GM12891 (cell line): ENCODE data around the gene MAST2.

Experiments
- DNase-seq: peaks from one replicate; pipeline ENCODE4 v3.0.0; 2011; ENCODE audit warnings: low spot score; ENCODE audit not compliant: insufficient read length
- FAIRE-seq: peaks from 2 replicates; lab custom pipeline; 2011; peaks lifted over from hg19 to GRCh38; lab: Jason Lieb, UNC
- PAX5 ChIP-seq: IDR thresholded peaks from 2 replicates; pipeline ENCODE4 v1.6.1; 2011; ENCODE audit warnings: low read length, moderate library complexity, mild to moderate bottlenecking; ENCODE audit not compliant: insufficient read depth, severe bottlenecking
- POLR2A ChIP-seq: IDR thresholded peaks from 2 replicates; pipeline ENCODE4 v1.6.1; 2011; ENCODE audit warnings: low read depth, low read length, control low read depth
- POLR2AphosphoS5 ChIP-seq: IDR thresholded peaks from 2 replicates; pipeline ENCODE4 v1.6.1; 2011; ENCODE audit warnings: low read depth, low read length, control low read depth
- POU2F2 ChIP-seq: IDR thresholded peaks from 2 replicates; pipeline ENCODE4 v1.6.1; 2011; ENCODE audit warnings: low read depth, mild to moderate bottlenecking, control low read depth, low read length, moderate library complexity
- SPI1 ChIP-seq: IDR thresholded peaks from 2 replicates; pipeline ENCODE4 v1.6.1; 2011; ENCODE audit warnings: low read depth, low read length, control low read depth
- TAF1 ChIP-seq: IDR thresholded peaks from 2 replicates; pipeline ENCODE4 v1.6.1; 2011; ENCODE audit warnings: low read depth, low read length, control low read depth

The MAST2 gene

GRCh38 chr1:45989249-45989648 lies 185.8 kb downstream of the MAST2 start:
- TF ChIP-seq TAF1 (no peak), POLR2AphosphoS5 (no peak), POLR2A (no peak), POU2F2 (no peak), SPI1 (no peak), PAX5 (no peak)
- FAIRE-seq (no peak), DNase-seq (no peak)

GRCh38 chr1:45994423-45994822 lies 191.0 kb downstream of the MAST2 start:
- TF ChIP-seq PAX5 (no peak), POLR2A (no peak), SPI1 (no peak), TAF1 (no peak), POLR2AphosphoS5 (no peak), POU2F2 (no peak)
- DNase-seq, result no peak
- no peak for FAIRE-seq

- FAIRE-seq (no peak), DNase-seq (no peak)
- TF ChIP-seq PAX5 (no peak), POLR2AphosphoS5 (no peak), POU2F2 (no peak), SPI1 (no peak), TAF1 (no peak), POLR2A (no peak)
Observed at GRCh38 chr1:45995298-45995697, 191.9 kb downstream of the MAST2 start.

- TF ChIP-seq SPI1 (no peak), POLR2AphosphoS5 (no peak), POLR2A (no peak), TAF1 (no peak), POU2F2 (no peak), PAX5 (no peak)
- DNase-seq (no peak), FAIRE-seq (no peak)
Observed at GRCh38 chr1:45998020-45998617, 194.7 kb downstream of the MAST2 start.

- FAIRE-seq, result no peak
- no peak for DNase-seq
- TF ChIP-seq POLR2A, result no peak
- no peak for TF ChIP-seq SPI1
- TF ChIP-seq POU2F2, result no peak
- no peak for TF ChIP-seq PAX5
- TF ChIP-seq POLR2AphosphoS5, result no peak
- no peak for TF ChIP-seq TAF1
Observed at GRCh38 chr1:45999507-45999906, 196.1 kb downstream of the MAST2 start.

- DNase-seq (no peak), FAIRE-seq (no peak)
- TF ChIP-seq POLR2A (no peak), SPI1 (no peak), POLR2AphosphoS5 (no peak), TAF1 (no peak), POU2F2 (no peak), PAX5 (no peak)
Observed at GRCh38 chr1:46001081-46001785, 197.8 kb downstream of the MAST2 start.

GRCh38 chr1:46002551-46003150 lies 199.2 kb downstream of the MAST2 start:
- TF ChIP-seq SPI1 (no peak), PAX5 (no peak), POU2F2 (no peak), POLR2AphosphoS5 (no peak), TAF1 (no peak), POLR2A (no peak)
- no peak for DNase-seq
- FAIRE-seq, result no peak

- TF ChIP-seq TAF1, result no peak
- no peak for TF ChIP-seq POU2F2
- TF ChIP-seq POLR2A, result no peak
- no peak for TF ChIP-seq SPI1
- no peak for TF ChIP-seq PAX5
- no peak for TF ChIP-seq POLR2AphosphoS5
- FAIRE-seq (no peak), DNase-seq (no peak)
Observed at GRCh38 chr1:46003315-46003714, 199.9 kb downstream of the MAST2 start.

GRCh38 chr1:46004492-46004891 lies 201.1 kb downstream of the MAST2 start:
- TF ChIP-seq SPI1 (no peak), POLR2AphosphoS5 (no peak)
- no peak for FAIRE-seq
- no peak for DNase-seq
